ENCODE measurements around the gene EIF4H. TPM values are rescaled to one million over a fixed set of nuclear protein-coding genes. Genes with fewer than 3 reads are reported as not detected.
A peak's percentile ranks its signal among the peaks of the same experiment; 100 is the strongest.

EIF4H gene
- total RNA-seq (2014; rRNA removed): 339 and 357 TPM in 2 replicates
- percentile 97 among the genes with signal in this experiment for Bru-seq, nascent RNA
- BruChase-seq, experiment 1, labeled RNA remaining after a 6-hour chase: percentile 99 among the genes with signal in this experiment
- percentile 99 among the genes with signal in this experiment for BruChase-seq, experiment 2, labeled RNA remaining after a 2-hour chase
- long read RNA-seq, transcript EIF4H-201 (7 exons, 2,679 nt): minor isoform, 66 of 1,219 reads
- long read RNA-seq, transcript EIF4H-202 (6 exons, 2,503 nt): major isoform, 914 of 1,219 reads
- long read RNA-seq, partial matches to known transcripts: 31 of 1,219 reads
- long read RNA-seq, other reads (novel, unspliced or antisense): 208 of 1,219 reads

- peaks cover 24% of the 10 kb centered on the region for H3K4me1 ChIP-seq (ENCODE audit: insufficient read depth, low read length)
- TF ChIP-seq, protein P1, sequence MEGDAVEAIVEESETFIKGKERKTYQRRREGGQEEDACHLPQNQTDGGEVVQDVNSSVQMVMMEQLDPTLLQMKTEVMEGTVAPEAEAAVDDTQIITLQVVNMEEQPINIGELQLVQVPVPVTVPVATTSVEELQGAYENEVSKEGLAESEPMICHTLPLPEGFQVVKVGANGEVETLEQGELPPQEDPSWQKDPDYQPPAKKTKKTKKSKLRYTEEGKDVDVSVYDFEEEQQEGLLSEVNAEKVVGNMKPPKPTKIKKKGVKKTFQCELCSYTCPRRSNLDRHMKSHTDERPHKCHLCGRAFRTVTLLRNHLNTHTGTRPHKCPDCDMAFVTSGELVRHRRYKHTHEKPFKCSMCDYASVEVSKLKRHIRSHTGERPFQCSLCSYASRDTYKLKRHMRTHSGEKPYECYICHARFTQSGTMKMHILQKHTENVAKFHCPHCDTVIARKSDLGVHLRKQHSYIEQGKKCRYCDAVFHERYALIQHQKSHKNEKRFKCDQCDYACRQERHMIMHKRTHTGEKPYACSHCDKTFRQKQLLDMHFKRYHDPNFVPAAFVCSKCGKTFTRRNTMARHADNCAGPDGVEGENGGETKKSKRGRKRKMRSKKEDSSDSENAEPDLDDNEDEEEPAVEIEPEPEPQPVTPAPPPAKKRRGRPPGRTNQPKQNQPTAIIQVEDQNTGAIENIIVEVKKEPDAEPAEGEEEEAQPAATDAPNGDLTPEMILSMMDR (conservative IDR thresholded peaks at IDR 0.05; ENCODE audit: low read depth, low read length): no peak
- peak; percentile 92 for TF ChIP-seq EZH2phosphoT487 (IDR thresholded peaks at IDR 0.05; ENCODE audit: borderline replicate concordance, low read length)
- DNase-seq (peak; percentile 95), ATAC-seq (peak; percentile 97)
- peak within 1 kb of the TSS; percentile 46 for H3K27ac ChIP-seq (ENCODE audit: low read length)
- BruUV-seq (replicated peaks): no TSS peak
- H3K27me3 ChIP-seq (ENCODE audit: low read length): no peaks in the 10 kb centered on the region
- peak within 1 kb of the TSS; percentile 98 for H3K9ac ChIP-seq (ENCODE audit: low read length)
- ChIA-PET CTCF (interaction anchor here (0.5 to 0.6 kb wide), 2 partner anchors 109 to 201 kb away, joined by 3 read pairs; no protein-coding TSS in a partner anchor), POLR2A (ENCODE audit: unreplicated experiment) (interaction anchor here (0.6 kb wide), 3 partner anchors 18 to 110 kb away, joined by 3 to 4 read pairs (median 3); no protein-coding TSS in a partner anchor)
- H4K20me1 ChIP-seq (ENCODE audit: low read length): peaks cover 44% of the 10 kb centered on the region
- H3K79me2 ChIP-seq (ENCODE audit: low read length): peaks cover 62% of the 10 kb centered on the region
- H3F3A ChIP-seq (ENCODE audit: low read length, unreplicated experiment): no peaks in the 10 kb centered on the region
- peaks cover 20% of the 10 kb centered on the region for H3K36me3 ChIP-seq (ENCODE audit: low read depth, low read length)
- no peaks in the 10 kb centered on the region for H3K9me3 ChIP-seq (ENCODE audit: low read length)
- peak within 1 kb of the TSS; percentile 97 for H3K4me2 ChIP-seq (ENCODE audit: low read length)
- H2AFZ ChIP-seq (ENCODE audit: low read length): peak within 1 kb of the TSS; percentile 85
- H3K9me2 ChIP-seq (replicated peaks; ENCODE audit: low read length): no peaks in the 10 kb centered on the region
- peak within 1 kb of the TSS; percentile 93 for H3K4me3 ChIP-seq (ENCODE audit: low read length)
- intact Hi-C loops (cut with micrococcal nuclease): loop anchor here (2.0 kb wide), 1 partner anchor 89 kb away; no protein-coding TSS in a partner anchor
Measured at GRCh38 chr7:74173866-74174605, at the start of gene EIF4H. Gene EIF4H (plus strand): TSS chr7:74174356. CDS start chr7:74174384, 28 bp downstream.

- DNase-seq (no peak), ATAC-seq (no peak)
- Histone ChIP-seq H3F3A (ENCODE audit: low read length, unreplicated experiment) (no peaks in the 10 kb centered on the region), H3K4me1 (ENCODE audit: insufficient read depth, low read length) (no peaks in the 10 kb centered on the region), H3K4me2 (ENCODE audit: low read length) (no peak overlapping the region), H3K9me2 (replicated peaks; ENCODE audit: low read length) (no peaks in the 10 kb centered on the region), H3K36me3 (ENCODE audit: low read depth, low read length) (no peaks in the 10 kb centered on the region), H3K27me3 (ENCODE audit: low read length) (no peaks in the 10 kb centered on the region), H3K9me3 (ENCODE audit: low read length) (no peaks in the 10 kb centered on the region), H4K20me1 (ENCODE audit: low read length) (no peaks in the 10 kb centered on the region), H3K79me2 (ENCODE audit: low read length) (no peaks in the 10 kb centered on the region), H3K4me3 (ENCODE audit: low read length) (no peak overlapping the region), H2AFZ (ENCODE audit: low read length) (no peak overlapping the region), H3K9ac (ENCODE audit: low read length) (no peak overlapping the region), H3K27ac (ENCODE audit: low read length) (no peak overlapping the region)
- TF ChIP-seq, protein P1 (conservative IDR thresholded peaks at IDR 0.05; ENCODE audit: low read depth, low read length): no peak
- TF ChIP-seq EZH2 (IDR thresholded peaks at IDR 0.05; ENCODE audit: low read length, unreplicated experiment) (no peak), EZH2phosphoT487 (IDR thresholded peaks at IDR 0.05; ENCODE audit: borderline replicate concordance, low read length) (no peak)
- intact Hi-C loops (cut with micrococcal nuclease): no loop called here
- POLR2A ChIA-PET (ENCODE audit: unreplicated experiment): no interaction called here
- CTCF ChIA-PET: no interaction called here
- BruUV-seq (replicated peaks): no TSS peak
Measured at GRCh38 chr7:74126220-74126880, 47.8 kb upstream of the EIF4H start.

Data from PC-3 (cell line).